Adrenal gland (tissue), 5 donors: Measurements from ENCODE around the gene AOPEP.

ENCODE experiments used
- CTCF ChIP-seq, 6 experiments: fragments of 450-650 bp in 4 of 6; fragments of 200-600 bp in 2 of 6; sonication (generic) in 1 of 6; IDR thresholded peaks; 1 replicate in 5 of 6; 2 replicates in 1 of 6; pipeline versions ENCODE4 v1.5.1 to v1.8.0; 2016 to 2021; ENCODE audit warnings: antibody characterized with exemption in 6 of 6, mild to moderate bottlenecking in 2 of 6, moderate library complexity in 1 of 6
- POLR2A ChIP-seq, 2 donors: fragments of 450-650 bp; IDR thresholded peaks; one replicate each; pipeline ENCODE4 v1.6.1; 2017; ENCODE audit warnings: antibody characterized with exemption in 2 of 2, mild to moderate bottlenecking in 2 of 2, moderate library complexity in 1 of 2
- donor health status: DM: no; HTN: no; CAD: no.

- TF ChIP-seq CTCF (IDR thresholded peaks at IDR 0.05) (no peak), POLR2A (IDR thresholded peaks at IDR 0.05) (no peak)
These were observed 384.5 kb downstream of the AOPEP start for GRCh38 chr9:95110921-95111525.
